ENCODE data around the gene TYW3. TPM values are rescaled to one million over a fixed set of nuclear protein-coding genes. Genes with fewer than 3 reads are reported as not detected.

TYW3 gene
- total and polyA plus RNA-seq, 2 of the 8 experiments (the other 6 are each of a cell fraction or from before 2014, with no cell fraction given): 6.9 to 31.4 TPM

GRCh38 chr1:74713849-74714248 lies 19.1 kb upstream of the TYW3 start:
- no peak overlapping the region for H2AFZ ChIP-seq (ENCODE audit: low read length)
- H3K79me2 ChIP-seq (ENCODE audit: control insufficient read depth in 1 of 2, insufficient read depth in 2 of 2, low read length in 2 of 2): no peaks in the 10 kb centered on the region
- H3K4me2 ChIP-seq (ENCODE audit: insufficient read depth in 1 of 2, low read depth in 2 of 2, low read length in 2 of 2): no peak overlapping the region
- no peak overlapping the region for H4K91ac ChIP-seq (replicated peaks; ENCODE audit: insufficient read length, low read length)
- H3K9ac ChIP-seq (replicated peaks in 1 of 4; ENCODE audit: extremely low read depth in 1 of 4, low read depth in 3 of 4, low read length in 3 of 4): no peak overlapping the region
- H2BK12ac ChIP-seq (ENCODE audit: low read depth, low read length): no peak overlapping the region
- H3K4me1 ChIP-seq (replicated peaks in 1 of 4; ENCODE audit: control insufficient read depth in 3 of 4, insufficient read depth in 4 of 4, low read length in 3 of 4): no peaks in the 10 kb centered on the region
- H3K79me1 ChIP-seq (ENCODE audit: low read depth, low read length): no peaks in the 10 kb centered on the region
- 80% methylated on average over 3 of the region's 3 CpGs; no CpG with 5 or more reads in 1 of the 2 experiments for WGBS, 2 experiments (ENCODE audit: extremely low coverage in 1 of 2, insufficient coverage in 1 of 2, insufficient read length in 1 of 2, insufficient replicate concordance in 2 of 2, low coverage in 1 of 2, low lambda C conversion rate in 2 of 2, missing lambda C conversion rate in 1 of 2)
- no peak overlapping the region for H4K5ac ChIP-seq (ENCODE audit: insufficient read length, low read depth, low read length)
- H3K23ac ChIP-seq (ENCODE audit: insufficient read length): no peak overlapping the region
- FAIRE-seq (no peak), DNase-seq (ENCODE audit: low read depth in 1 of 2, low spot score in 2 of 2) (no peak)
- H3K9me3 ChIP-seq (ENCODE audit: insufficient read depth in 2 of 2, low read depth in 1 of 2, low read length in 1 of 2): no peaks in the 10 kb centered on the region
- ChIA-PET CTCF (ENCODE audit: partially characterized antibody) (interaction anchor here (1.2 to 2.1 kb wide), 3 partner anchors 19 to 27 kb away, joined by 3 to 11 read pairs (median 4); partner anchors contain the start of genes CRYZ and TYW3), POLR2A (ENCODE audit: partially characterized antibody) (interaction anchor here (0.9 to 1.6 kb wide), 2 partner anchors 19 to 24 kb away, joined by 3 to 5 read pairs; partner anchors contain the start of genes CRYZ and TYW3)
- H4K8ac ChIP-seq (ENCODE audit: extremely low read depth, insufficient read depth, low read length): no peak overlapping the region
- no peak overlapping the region for H3K4me3 ChIP-seq (ENCODE audit: extremely low read depth in 1 of 4, insufficient read depth in 2 of 4, low read depth in 3 of 4, low read length in 4 of 4)
- H3K56ac ChIP-seq (replicated peaks; ENCODE audit: insufficient read length, low read depth, low read length): no peak overlapping the region
- H3K27me3 ChIP-seq (replicated peaks in 1 of 4; ENCODE audit: control insufficient read depth in 3 of 4, extremely low read depth in 1 of 4, insufficient read depth in 3 of 4, low read length in 3 of 4): no peaks in the 10 kb centered on the region
- no peak overlapping the region for H2BK5ac ChIP-seq (ENCODE audit: low read depth, low read length)
- H3K27ac ChIP-seq (ENCODE audit: low read depth, low read length): no peak overlapping the region
- H4K20me1 ChIP-seq (replicated peaks in 1 of 2; ENCODE audit: control insufficient read depth in 1 of 2, insufficient read depth in 2 of 2, low read length in 2 of 2): no peaks in the 10 kb centered on the region
- H2BK20ac ChIP-seq (ENCODE audit: low read length): no peak overlapping the region
- H3K23me2 ChIP-seq (ENCODE audit: low read depth, low read length): no peaks in the 10 kb centered on the region
- TF ChIP-seq SIRT6 (IDR thresholded peaks at IDR 0.05; ENCODE audit: low read length): no peak
- TF ChIP-seq JUND (IDR thresholded peaks at IDR 0.05; ENCODE audit: low read length): no peak
- TF ChIP-seq CTCF (IDR thresholded peaks at IDR 0.05; ENCODE audit: control extremely low read depth in 1 of 3, insufficient read depth in 1 of 3, low read depth in 1 of 3, low read length in 3 of 3): no peak
- TF ChIP-seq, protein P1, sequence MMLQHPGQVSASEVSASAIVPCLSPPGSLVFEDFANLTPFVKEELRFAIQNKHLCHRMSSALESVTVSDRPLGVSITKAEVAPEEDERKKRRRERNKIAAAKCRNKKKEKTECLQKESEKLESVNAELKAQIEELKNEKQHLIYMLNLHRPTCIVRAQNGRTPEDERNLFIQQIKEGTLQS (IDR thresholded peaks at IDR 0.05; ENCODE audit: insufficient read depth, low read depth, low read length): no peak
- TF ChIP-seq HDAC6 (IDR thresholded peaks at IDR 0.05; ENCODE audit: low read depth, low read length): no peak
- TF ChIP-seq SP1 (IDR thresholded peaks at IDR 0.05; ENCODE audit: low read depth, low read length): no peak
- TF ChIP-seq YY1 (IDR thresholded peaks at IDR 0.05; ENCODE audit: low read depth, low read length): no peak
- TF ChIP-seq, protein P2, sequence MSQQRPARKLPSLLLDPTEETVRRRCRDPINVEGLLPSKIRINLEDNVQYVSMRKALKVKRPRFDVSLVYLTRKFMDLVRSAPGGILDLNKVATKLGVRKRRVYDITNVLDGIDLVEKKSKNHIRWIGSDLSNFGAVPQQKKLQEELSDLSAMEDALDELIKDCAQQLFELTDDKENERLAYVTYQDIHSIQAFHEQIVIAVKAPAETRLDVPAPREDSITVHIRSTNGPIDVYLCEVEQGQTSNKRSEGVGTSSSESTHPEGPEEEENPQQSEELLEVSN (IDR thresholded peaks at IDR 0.05): no peak
- no peak for TF ChIP-seq TAF1 (IDR thresholded peaks at IDR 0.05; ENCODE audit: low read depth, low read length)
- no peak for TF ChIP-seq GTF2F1 (IDR thresholded peaks at IDR 0.05; ENCODE audit: borderline replicate concordance, low read depth, low read length)
- TF ChIP-seq PHF8 (conservative IDR thresholded peaks at IDR 0.05; ENCODE audit: low read depth, low read length): no peak
- no peak overlapping the region for H2BK15ac ChIP-seq (ENCODE audit: low read length)
- no peak overlapping the region for H3K4ac ChIP-seq (replicated peaks; ENCODE audit: insufficient read length, low read depth, low read length)
- no peak overlapping the region for H2BK120ac ChIP-seq (replicated peaks; ENCODE audit: low read depth, low read length)
- peaks cover 0 to 3% (median under 1%) of the 10 kb centered on the region in 4 experiments; a peak in 2 of 8 replicates for H3K36me3 ChIP-seq (ENCODE audit: control insufficient read depth in 2 of 4, insufficient read depth in 4 of 4, low read length in 3 of 4)
- no peak overlapping the region for H3K14ac ChIP-seq (ENCODE audit: insufficient read length)
- no peak overlapping the region for H3K18ac ChIP-seq (ENCODE audit: extremely low read depth, low read length)
- H2AK5ac ChIP-seq (ENCODE audit: low read depth, low read length): no peak overlapping the region
